NCI-H2171 treated with DMSO at 0.1 percent for 48 hours (cell line): ENCODE data around the gene SNX20.

ENCODE experiments used
- DNase-seq: peaks from one replicate; lab custom pipeline; 2025; lab: John Stamatoyannopoulos, UW

The SNX20 gene

GRCh38 chr16:50704245-50704644 is 23.1 kb upstream of the SNX20 start:
- DNase-seq = no peak

GRCh38 chr16:50702725-50703124 is 21.6 kb upstream of the SNX20 start:
- peak; percentile 93 for DNase-seq

- DNase-seq = no peak
Observed at GRCh38 chr16:50699326-50700159, 18.4 kb upstream of the SNX20 start.

DNA sequence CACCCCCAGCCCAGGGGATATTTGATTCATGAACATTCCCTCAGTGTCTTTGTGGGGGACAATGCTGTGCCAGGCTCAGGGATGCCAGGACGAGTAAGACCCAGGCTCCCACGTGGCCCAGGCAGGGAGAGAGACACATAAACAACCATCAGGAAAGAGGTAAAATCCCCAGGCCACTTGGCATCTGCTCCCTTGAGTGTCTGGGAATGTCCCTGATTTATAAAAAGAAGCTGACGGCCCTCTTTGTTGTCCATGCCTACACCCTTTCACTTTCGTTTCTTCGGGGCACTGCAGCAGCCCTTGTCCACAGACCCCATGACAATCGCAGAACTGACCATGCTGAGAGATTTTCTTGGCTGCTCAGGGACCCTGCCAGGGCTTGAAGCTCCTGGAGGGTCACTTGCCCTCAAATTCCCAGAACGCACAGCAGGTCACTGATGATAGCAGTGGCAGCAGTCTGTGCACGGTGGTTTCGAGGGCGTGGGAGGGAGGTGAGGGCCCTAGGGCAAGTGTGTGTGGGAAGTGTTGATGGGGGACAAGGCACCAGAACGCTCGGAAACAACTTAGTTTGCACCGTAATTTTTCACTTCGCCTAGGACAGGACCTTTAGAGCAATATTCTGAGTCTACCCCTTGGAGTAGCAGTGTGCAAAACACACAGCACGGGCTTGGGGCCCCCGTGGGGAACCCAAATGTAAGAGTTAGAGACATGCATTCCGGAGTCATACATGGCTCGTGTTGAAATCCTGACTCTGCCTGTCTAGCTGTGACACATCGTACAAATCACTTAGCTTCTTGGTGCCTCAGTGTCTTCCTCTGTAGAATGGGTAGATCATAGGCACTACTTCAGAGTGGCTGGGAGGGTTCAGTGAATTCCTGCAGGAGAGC is 17.0 kb upstream of the SNX20 start:
- no peak for DNase-seq

GRCh38 chr16:50697421-50697715 is 16.3 kb upstream of the SNX20 start:
- DNase-seq = no peak

- DNase-seq = no peak
Observed at GRCh38 chr16:50696575-50697420, 15.7 kb upstream of the SNX20 start.

DNA sequence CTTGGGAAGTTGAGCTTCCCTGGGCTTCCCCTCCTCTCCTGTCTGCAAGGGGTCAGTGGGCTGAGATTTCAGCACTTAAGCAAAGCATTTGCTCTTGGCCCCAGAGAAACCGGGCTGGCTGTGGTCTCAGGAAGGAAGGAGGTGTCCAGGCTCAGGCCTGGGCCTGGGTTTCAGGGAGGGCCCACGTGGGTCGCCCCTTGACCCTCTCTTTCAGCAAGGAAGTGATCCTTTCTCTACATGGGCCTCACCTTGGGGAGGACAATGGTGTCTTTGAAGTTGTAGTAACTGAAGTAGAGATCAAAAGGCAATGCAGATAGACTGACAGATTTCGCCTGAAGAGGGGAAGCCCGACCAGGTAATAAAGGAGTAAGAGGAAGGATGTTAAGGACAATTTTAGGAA is 15.0 kb upstream of the SNX20 start:
- DNase-seq = no peak

- no peak for DNase-seq
Observed at GRCh38 chr16:50695017-50696000, 14.2 kb upstream of the SNX20 start.

- DNase-seq = no peak
Observed at GRCh38 chr16:50694206-50694605, 13.1 kb upstream of the SNX20 start.

- no peak for DNase-seq
Observed at GRCh38 chr16:50692999-50693781, 12.1 kb upstream of the SNX20 start, which contains the start of gene NOD2. NOD2 (plus strand) TSS chr16:50693606; CDS start chr16:50699496, 5,890 bp downstream.

DNA sequence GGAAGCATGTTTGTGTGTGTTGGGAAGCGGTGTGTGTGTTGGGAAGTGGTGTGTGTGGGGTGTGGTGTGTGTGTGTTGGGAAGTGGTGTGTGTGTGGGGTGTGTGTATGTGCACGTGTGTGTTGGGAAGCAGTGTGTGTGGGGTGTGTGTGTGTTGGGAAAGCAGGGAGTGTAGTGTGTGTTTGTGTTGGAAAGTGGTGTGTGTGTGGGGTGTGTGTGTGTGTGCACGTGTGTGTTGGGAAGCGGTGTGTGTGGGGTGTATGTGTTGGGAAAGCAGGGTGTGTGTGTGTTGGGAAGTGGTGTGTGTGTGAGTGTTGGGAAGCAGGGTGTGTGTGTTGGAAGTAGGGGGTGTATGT is 11.5 kb upstream of the SNX20 start:
- DNase-seq = no peak

DNA sequence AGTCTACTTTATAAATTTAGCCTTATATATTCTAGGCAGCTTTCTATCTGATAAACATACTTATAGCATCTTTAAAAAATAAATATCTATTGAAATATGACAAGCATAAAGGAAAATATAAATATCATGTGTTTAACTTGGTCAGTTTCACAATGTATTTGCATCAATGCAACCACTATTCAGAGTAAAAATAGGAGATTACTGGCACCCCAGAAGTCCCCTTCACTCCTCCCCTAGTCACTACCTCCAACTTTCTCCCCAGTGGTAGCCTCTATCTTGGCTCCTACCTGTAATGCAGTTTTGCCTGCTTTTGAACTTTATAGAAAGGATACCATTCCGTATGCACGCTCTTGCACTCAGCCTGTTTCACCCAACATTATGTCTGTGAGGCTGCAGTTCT is 9.1 kb upstream of the SNX20 start:
- DNase-seq = no peak

GRCh38 chr16:50688867-50689266 is 7.8 kb upstream of the SNX20 start:
- DNase-seq = no peak

DNA sequence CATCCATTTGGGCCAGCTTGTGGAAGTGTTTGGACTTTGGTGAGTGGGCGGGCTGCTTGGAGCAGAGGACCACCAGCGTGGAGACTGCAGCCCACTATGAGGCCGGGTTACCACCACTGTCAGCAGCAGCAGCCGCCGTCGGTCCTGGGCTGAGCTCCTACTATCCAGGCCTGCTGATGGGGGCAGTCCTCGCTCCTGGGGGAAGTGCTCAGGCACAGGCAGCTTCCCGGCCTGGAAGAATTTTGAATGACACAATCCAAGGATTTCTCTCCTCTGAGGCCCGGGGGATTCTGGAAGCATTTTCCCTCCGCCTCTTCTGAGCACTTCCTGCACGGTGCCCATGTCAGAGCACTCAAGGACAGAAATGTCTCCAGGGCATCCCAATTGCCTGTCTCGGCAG is 7.0 kb upstream of the SNX20 start:
- DNase-seq = no peak

DNA sequence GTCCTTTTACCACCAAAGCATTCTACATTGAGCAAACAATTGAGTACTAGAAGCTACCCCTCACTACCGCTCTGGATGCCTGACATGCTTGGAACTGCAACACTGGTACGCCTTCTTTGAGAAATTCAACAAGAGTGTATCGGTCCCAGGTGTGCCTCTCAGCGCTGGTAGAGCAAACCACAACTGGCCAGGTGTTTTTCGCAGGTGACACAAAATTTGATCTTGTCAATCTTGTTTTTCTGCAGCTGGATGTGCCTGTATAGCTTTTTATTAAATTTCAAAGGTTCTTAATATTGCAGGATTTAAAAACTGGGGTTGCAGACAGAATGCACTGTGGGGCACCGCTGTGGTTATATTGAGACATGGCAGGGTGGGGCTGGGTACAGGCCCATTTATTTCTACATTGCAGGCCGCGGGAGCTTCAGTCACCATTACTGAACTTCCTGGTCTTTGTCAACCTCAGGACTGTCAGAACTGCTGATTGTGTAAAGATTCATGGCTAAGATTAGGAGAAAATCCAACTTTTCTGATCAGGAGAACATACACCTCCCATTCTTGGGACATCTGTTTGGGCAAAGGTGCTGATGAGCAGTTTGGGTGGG is 4.5 kb upstream of the SNX20 start:
- no peak for DNase-seq

- no peak for DNase-seq
Observed at GRCh38 chr16:50684823-50685461, 3.8 kb upstream of the SNX20 start.

DNA sequence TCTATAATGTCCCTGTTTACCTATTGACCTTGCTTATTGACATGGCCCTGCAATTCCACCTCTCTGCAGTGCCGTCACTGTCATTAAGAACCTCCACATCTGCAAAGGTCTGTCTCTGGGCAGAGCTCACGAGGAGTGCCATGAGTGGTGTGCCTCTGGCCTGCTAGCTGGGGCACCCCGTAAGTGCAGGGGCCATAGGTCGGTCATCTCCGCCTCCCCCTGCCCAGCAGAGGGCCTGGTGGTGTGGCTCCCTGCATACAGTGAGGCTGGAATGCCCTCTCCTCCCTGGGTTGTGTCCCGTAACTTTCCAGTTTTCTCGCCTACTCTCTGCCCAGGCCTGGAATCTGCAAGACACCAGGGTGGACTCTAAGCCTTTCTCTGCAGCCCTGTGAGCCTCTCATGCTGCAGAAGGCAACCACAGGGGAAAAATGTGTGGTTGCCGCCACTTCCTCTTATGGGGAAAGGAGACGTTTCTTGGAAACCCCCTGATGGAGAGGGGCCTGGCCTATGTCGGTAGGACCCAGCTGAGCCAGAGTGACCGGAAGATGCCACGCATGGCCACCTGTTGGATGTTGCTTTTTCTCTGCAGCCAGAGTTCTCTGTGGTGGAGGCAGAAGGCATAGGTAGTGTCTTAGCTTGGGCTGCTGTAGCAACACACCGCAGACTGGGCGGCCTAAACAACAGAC is 2.7 kb upstream of the SNX20 start:
- DNase-seq = no peak

DNA sequence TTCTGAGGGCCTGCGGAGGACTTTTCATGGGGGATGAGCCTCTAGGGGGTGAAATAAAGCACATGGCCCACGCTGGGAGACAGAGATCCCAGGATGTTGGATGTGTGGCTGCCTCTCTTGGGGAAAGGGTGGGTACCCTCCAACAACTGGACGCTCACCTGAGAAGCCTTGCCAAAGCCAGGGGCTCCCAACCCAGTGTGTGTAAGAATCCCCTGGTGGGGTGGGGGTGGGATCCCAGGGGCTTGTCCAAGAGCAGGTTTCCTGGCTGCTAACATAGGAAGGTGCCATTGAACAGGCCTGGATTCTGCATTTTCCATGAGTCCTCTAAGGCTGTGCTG is 587 bp downstream of the SNX20 start:
- DNase-seq = no peak
